LNCAP (cell line): ENCODE measurements around the gene GPC5.

Source experiments
- TF ChIP-seq, protein P1 (sequence below): fragments of 450-650 bp; IDR thresholded peaks from 2 replicates; pipeline ENCODE4 v1.5.1; 2017; ENCODE audit warnings: mild to moderate bottlenecking

Gene GPC5

DNA sequence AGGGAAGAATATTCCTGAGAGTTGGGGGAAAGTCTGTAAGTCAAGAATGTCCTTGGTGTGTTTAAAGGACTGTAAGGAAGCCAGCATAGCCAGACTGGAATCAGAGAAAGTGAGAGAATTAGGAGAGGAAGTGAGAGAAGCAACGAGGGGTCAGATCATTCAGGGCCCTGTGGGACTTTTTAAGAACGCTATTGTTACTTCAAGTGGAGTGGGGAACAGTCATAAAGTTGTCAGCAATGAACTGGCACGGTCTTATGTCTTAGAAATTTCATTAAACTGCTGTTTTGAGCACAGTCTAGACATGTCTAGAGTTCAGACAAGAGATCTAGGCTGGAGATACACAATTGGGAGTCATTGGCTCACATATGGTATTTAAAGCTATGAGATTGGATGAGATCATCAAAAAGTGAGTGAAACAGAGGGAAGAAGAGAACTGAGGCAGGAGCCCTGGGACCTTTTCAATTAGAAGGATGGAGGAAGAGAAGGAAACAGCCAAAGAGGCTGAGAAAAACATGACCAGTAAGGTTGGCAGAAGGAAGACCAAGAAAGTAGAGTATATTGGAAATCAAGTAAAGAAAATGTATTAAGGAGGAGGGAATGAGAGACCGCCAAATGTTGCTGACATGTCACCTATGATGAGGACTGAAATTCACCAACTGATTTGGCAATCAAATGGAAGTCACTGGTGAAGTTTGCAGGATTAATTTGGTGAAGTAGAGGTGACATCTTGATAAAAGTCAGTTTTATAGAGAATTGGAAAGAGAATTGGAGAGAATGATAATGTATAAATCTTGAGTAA, 263.5 kb downstream of the GPC5 start:
- TF ChIP-seq, protein P1, sequence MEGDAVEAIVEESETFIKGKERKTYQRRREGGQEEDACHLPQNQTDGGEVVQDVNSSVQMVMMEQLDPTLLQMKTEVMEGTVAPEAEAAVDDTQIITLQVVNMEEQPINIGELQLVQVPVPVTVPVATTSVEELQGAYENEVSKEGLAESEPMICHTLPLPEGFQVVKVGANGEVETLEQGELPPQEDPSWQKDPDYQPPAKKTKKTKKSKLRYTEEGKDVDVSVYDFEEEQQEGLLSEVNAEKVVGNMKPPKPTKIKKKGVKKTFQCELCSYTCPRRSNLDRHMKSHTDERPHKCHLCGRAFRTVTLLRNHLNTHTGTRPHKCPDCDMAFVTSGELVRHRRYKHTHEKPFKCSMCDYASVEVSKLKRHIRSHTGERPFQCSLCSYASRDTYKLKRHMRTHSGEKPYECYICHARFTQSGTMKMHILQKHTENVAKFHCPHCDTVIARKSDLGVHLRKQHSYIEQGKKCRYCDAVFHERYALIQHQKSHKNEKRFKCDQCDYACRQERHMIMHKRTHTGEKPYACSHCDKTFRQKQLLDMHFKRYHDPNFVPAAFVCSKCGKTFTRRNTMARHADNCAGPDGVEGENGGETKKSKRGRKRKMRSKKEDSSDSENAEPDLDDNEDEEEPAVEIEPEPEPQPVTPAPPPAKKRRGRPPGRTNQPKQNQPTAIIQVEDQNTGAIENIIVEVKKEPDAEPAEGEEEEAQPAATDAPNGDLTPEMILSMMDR = no peak

DNA sequence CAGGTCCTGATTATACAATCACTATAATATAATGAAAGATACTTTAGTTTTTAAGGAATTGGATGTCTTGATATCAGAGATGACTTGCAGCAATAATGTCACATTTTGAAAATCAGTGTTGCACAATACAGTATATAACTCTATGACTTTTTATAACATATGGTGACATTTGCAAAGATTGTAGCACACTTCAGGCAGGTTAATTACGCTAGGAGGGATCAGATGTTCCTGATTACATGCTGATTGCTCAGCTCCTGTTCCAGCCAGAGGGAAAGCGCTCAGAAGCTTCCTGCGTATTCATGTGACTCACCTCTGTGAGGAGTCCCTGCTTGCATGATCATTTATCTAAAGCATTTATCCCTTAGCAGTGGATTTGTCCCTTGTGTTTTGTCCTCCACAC, 265.6 kb downstream of the GPC5 start:
- TF ChIP-seq, protein P1 = no peak

GRCh38 chr13:91667486-91667885, 269.1 kb downstream of the GPC5 start:
- TF ChIP-seq, protein P1 = no peak

DNA sequence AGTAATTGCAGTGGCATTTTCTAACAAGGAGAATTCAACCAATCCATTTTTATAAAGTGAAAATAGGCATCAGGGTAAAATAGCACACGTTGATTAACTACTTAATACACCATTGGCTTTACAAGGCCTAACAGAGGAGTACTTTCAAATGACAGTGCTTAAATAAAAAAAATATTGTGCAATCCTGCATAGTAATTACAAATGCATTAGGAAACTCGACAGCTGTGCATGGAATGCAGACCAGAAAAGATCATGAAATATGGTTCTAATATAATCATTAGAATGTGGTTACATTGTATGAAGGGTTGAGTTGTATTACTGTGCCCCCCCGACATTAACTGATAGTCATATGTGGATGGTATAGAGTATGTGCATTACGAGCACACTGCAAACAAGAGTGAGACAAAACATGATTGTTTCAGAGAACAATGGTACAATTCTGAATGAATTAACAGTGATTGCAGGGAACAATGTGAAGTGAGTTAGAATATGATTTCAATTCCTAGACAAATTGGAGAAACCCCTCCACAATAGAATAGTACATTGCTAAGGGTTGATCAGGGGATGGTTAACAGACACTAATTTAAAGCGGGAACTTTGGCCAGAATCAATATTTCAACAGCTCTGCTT, 270.6 kb downstream of the GPC5 start:
- TF ChIP-seq, protein P1 = no peak

DNA sequence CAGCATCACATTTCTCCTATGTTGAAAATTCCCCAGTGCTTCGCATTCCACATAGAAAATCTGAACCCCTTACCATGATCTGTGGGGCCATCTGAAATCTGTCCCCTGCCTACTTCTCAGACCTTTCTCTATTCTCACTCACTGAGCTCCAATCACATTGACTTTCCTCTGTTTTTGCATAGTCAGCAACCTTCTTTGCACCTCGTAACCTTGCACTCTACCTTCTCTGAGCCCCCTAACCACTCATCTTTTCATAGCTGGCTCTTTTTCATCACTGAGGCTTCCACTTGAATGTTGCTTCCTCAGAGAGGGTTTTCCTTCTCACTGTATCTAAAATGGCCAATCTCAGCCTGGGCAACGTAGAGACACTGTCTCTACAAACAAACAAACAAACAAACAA, 286.3 kb downstream of the GPC5 start:
- TF ChIP-seq, protein P1 = no peak

DNA sequence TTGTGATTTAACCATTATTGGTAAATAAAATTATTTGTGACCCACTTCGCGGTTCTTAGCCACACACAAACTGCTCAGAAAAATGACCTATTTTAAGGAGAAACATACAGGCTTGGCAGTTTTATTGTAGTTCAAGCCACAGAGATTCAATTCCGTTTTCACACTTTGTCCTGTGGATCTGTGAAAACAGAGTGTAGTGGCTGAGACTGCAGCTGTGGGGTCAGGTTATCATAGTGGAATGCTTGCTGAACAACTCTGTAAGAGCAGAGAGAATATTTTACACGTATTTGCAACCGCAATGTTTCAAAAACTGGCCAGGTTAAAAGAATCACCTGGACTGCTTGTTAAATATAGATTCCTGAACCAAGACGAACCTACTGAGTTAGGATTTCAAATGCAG, 292.5 kb downstream of the GPC5 start:
- TF ChIP-seq, protein P1 = no peak

GRCh38 chr13:91693466-91693865, 295.0 kb downstream of the GPC5 start:
- TF ChIP-seq, protein P1 = no peak
